B cell (primary cell): Measurements from ENCODE around the gene SLC39A1. TPM values are rescaled to one million over a fixed set of nuclear protein-coding genes. Genes with fewer than 3 reads are reported as not detected.
A peak's percentile ranks its signal among the peaks of the same experiment; 100 is the strongest.

ENCODE experiments used
- ATAC-seq: fragments of 200-7000 bp; cut with Tn5 transposase; one replicate; pipeline ENCODE4 v1.10.0; 2021; ENCODE audit warnings: low read depth, mild to moderate bottlenecking, moderate number of reproducible peaks, moderate library complexity
- CTCF ChIA-PET: fragments of 350-600 bp; sonication (Branson Sonifier 250); formaldehyde crosslinking; loops from one replicate; lab custom pipeline; 2021; ENCODE audit warnings: antibody characterized with exemption, inconsistent platforms; lab: Charles Lee
- POLR2A ChIA-PET: fragments of 350-600 bp; sonication (Branson Sonifier 250); formaldehyde crosslinking; loops from one replicate; lab custom pipeline; 2021; ENCODE audit warnings: antibody characterized with exemption; lab: Charles Lee
- DNase-seq: peaks from one replicate; pipeline ENCODE4 v3.0.0; 2013
- H2AFZ ChIP-seq: 2 replicates; pipeline ENCODE4 v1.6.1; 2012; ENCODE audit warnings: mild to moderate bottlenecking, low read depth, low read length; ENCODE audit not compliant: insufficient read depth, poor library complexity, severe bottlenecking
- H3K27ac ChIP-seq, 2 donors: 1 replicate in 1 of 2; 2 replicates in 1 of 2; pipeline ENCODE4 v1.5.1; 2012 to 2013; ENCODE audit warnings: low read length in 2 of 2, mild to moderate bottlenecking in 2 of 2, moderate library complexity in 1 of 2
- H3K27me3 ChIP-seq, 4 experiments: fragments of 200-600 bp in 1 of 4; sonication (generic) in 1 of 4; replicated peaks in 1 of 4; 1 replicate in 2 of 4; 2 replicates in 2 of 4; pipeline versions ENCODE4 v1.6.1 to v1.7.0; 2013 to 2016; ENCODE audit warnings: low read length in 3 of 4, mild to moderate bottlenecking in 2 of 4, mixed read lengths in 1 of 4, moderate library complexity in 1 of 4; ENCODE audit not compliant: insufficient read depth in 4 of 4, control insufficient read depth in 3 of 4; ENCODE audit errors: control extremely low read depth in 1 of 4
- H3K36me3 ChIP-seq, 2 experiments: replicated peaks in 1 of 2; 1 replicate in 1 of 2; 2 replicates in 1 of 2; pipeline versions ENCODE4 v1.6.1 to v1.7.1; 2013; ENCODE audit warnings: low read length in 1 of 2; ENCODE audit not compliant: insufficient read depth in 2 of 2, control insufficient read depth in 1 of 2; ENCODE audit errors: control extremely low read depth in 1 of 2, extremely low read depth in 1 of 2
- H3K4me1 ChIP-seq, 2 donors: fragments of 200-600 bp in 1 of 2; sonication (generic) in 1 of 2; 1 replicate in 1 of 2; 2 replicates in 1 of 2; pipeline versions ENCODE4 v1.5.1 to v1.6.1; 2013 to 2017; ENCODE audit warnings: low read length in 2 of 2; ENCODE audit not compliant: control insufficient read depth in 2 of 2, insufficient read depth in 2 of 2
- H3K4me2 ChIP-seq: replicated peaks from 2 replicates; pipeline ENCODE3; 2012; ENCODE audit warnings: mild to moderate bottlenecking, low read depth, low read length; ENCODE audit not compliant: poor library complexity, severe bottlenecking
- H3K4me3 ChIP-seq, 5 experiments: fragments of 200-600 bp in 1 of 5; sonication (generic) in 1 of 5; 1 replicate in 3 of 5; 2 replicates in 2 of 5; pipeline versions ENCODE4 v1.5.1 to v1.7.0; 2011 to 2016; ENCODE audit warnings: low read length in 4 of 5, mild to moderate bottlenecking in 4 of 5, low read depth in 2 of 5, control low read depth in 1 of 5, moderate library complexity in 1 of 5; ENCODE audit not compliant: insufficient read depth in 1 of 5; ENCODE audit errors: control extremely low read depth in 1 of 5, extremely low read depth in 1 of 5
- H3K79me2 ChIP-seq: fragments of 200-600 bp; sonication (generic); one replicate; pipeline ENCODE4 v1.6.0; 2016; ENCODE audit warnings: low read length; ENCODE audit not compliant: control insufficient read depth, insufficient read depth
- H3K9ac ChIP-seq: fragments of 200-600 bp; sonication (generic); 2 replicates; pipeline ENCODE4 v1.6.1; 2017; ENCODE audit warnings: mild to moderate bottlenecking, low read length, moderate library complexity
- H3K9me3 ChIP-seq, 3 donors: one replicate each; pipeline versions ENCODE4 v1.6.1 to v1.7.1; 2013; ENCODE audit warnings: low read length in 2 of 3; ENCODE audit not compliant: control insufficient read depth in 2 of 3, insufficient read depth in 1 of 3; ENCODE audit errors: control extremely low read depth in 1 of 3
- H4K20me1 ChIP-seq: 2 replicates; pipeline ENCODE4 v1.6.0; 2012; ENCODE audit warnings: mild to moderate bottlenecking, low read length; ENCODE audit not compliant: insufficient read depth, control insufficient read depth, poor library complexity, severe bottlenecking
- H3K27ac Mint-ChIP-seq: one replicate; pipeline ENCODE4 v1.8.0; 2021; ENCODE audit warnings: mixed read lengths
- H3K27me3 Mint-ChIP-seq: one replicate; pipeline ENCODE4 v1.8.0; 2021; ENCODE audit warnings: mixed read lengths
- H3K4me1 Mint-ChIP-seq: one replicate; pipeline ENCODE4 v1.8.0; 2021; ENCODE audit warnings: mixed read lengths
- H3K4me3 Mint-ChIP-seq: one replicate; pipeline ENCODE4 v1.8.0; 2021; ENCODE audit warnings: mixed read lengths
- H3K9me3 Mint-ChIP-seq: one replicate; pipeline ENCODE4 v1.8.0; 2022; ENCODE audit warnings: mixed read lengths; ENCODE audit not compliant: insufficient read depth
- EZH2 ChIP-seq: IDR thresholded peaks from 2 replicates; pipeline ENCODE4 v1.6.1; 2012; ENCODE audit warnings: borderline replicate concordance, low read depth, mild to moderate bottlenecking, moderate library complexity, low read length; ENCODE audit not compliant: insufficient read depth, poor library complexity, severe bottlenecking
- WGBS: methylation state at CpG from one replicate; pipeline ENCODE4 v1.1.5; 2013; ENCODE audit warnings: missing lambda C conversion rate; ENCODE audit not compliant: insufficient coverage; 5-methylcytosine and 5-hydroxymethylcytosine counted together
- intact Hi-C: fragments of 100-400 bp; cut with micrococcal nuclease; formaldehyde crosslinking; loops from one replicate; pipeline ENCODE4 v1.10.0; 2022
- polyA plus RNA-seq: library from polyadenylated mRNA; depleted of rRNA; stranded (reverse); fragments of >200 nt; gene quantifications from 2 replicates; pipeline ENCODE4 v1.2.3, GENCODE V29; 2012
- total RNA-seq, 2 donors: library from RNA; stranded (reverse); fragments of 120-200 nt in 1 of 2; gene quantifications; 1 replicate in 1 of 2; 2 replicates in 1 of 2; pipeline versions ENCODE4 v1.2.3 to v1.2.4, GENCODE V29; 2013 to 2022
- TF ChIP-seq, protein P1 (sequence below): fragments of 200-600 bp; IDR thresholded peaks from one replicate; pipeline ENCODE4 v1.8.0; 2022; ENCODE audit warnings: antibody characterized with exemption, mild to moderate bottlenecking

Gene SLC39A1
- total and polyA plus RNA-seq, 2 donors (not counting 1 experiment from before 2014, with no cell fraction given): 19.3 to 28.1 TPM

- Histone ChIP-seq H3K27ac (peak within 1 kb of the TSS; percentile 91 to 94), H2AFZ (peak within 1 kb of the TSS; percentile 93), H3K9ac (peak within 1 kb of the TSS; percentile 90), H3K9me3 (no peaks in the 10 kb centered on the region), H3K4me1 (peaks cover 43 to 51% of the 10 kb centered on the region in 2 donors), H3K4me3 (peak within 1 kb of the TSS; percentile 73 to 95 (median 90)), H3K79me2 (peaks cover 49% of the 10 kb centered on the region), H3K36me3 (no peaks in the 10 kb centered on the region), H3K4me2 (peak within 1 kb of the TSS; percentile 95), H3K27me3 (no peaks in the 10 kb centered on the region), H4K20me1 (no peaks in the 10 kb centered on the region)
- intact Hi-C loops: loop anchor here (1.0 kb wide), 4 partner anchors 9 to 44 kb away; partner anchors contain the start of genes CRTC2, DENND4B and JTB
- H3K27ac Mint-ChIP-seq: peak within 1 kb of the TSS; percentile 99
- H3K9me3 Mint-ChIP-seq: no peaks in the 10 kb centered on the region
- WGBS: under 1% methylated on average over 59 of the region's 60 CpGs
- ATAC-seq (peak; percentile 82), DNase-seq (peak; percentile 94)
- CTCF ChIA-PET: interaction anchor here (0.6 to 7.5 kb wide), 16 partner anchors 9 to 333 kb away, joined by 3 to 65 read pairs (median 4); partner anchors contain the start of genes CRTC2, DENND4B, GATAD2B and JTB
- no peaks in the 10 kb centered on the region for H3K27me3 Mint-ChIP-seq
- POLR2A ChIA-PET: interaction anchor here (0.6 to 5.3 kb wide), 14 partner anchors 10 to 333 kb away, joined by 3 to 64 read pairs (median 4); partner anchors contain the start of genes CHTOP, CRTC2, DENND4B and GATAD2B
- no peak for TF ChIP-seq EZH2
- TF ChIP-seq, protein P1, sequence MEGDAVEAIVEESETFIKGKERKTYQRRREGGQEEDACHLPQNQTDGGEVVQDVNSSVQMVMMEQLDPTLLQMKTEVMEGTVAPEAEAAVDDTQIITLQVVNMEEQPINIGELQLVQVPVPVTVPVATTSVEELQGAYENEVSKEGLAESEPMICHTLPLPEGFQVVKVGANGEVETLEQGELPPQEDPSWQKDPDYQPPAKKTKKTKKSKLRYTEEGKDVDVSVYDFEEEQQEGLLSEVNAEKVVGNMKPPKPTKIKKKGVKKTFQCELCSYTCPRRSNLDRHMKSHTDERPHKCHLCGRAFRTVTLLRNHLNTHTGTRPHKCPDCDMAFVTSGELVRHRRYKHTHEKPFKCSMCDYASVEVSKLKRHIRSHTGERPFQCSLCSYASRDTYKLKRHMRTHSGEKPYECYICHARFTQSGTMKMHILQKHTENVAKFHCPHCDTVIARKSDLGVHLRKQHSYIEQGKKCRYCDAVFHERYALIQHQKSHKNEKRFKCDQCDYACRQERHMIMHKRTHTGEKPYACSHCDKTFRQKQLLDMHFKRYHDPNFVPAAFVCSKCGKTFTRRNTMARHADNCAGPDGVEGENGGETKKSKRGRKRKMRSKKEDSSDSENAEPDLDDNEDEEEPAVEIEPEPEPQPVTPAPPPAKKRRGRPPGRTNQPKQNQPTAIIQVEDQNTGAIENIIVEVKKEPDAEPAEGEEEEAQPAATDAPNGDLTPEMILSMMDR: peak; percentile 39
- peak within 1 kb of the TSS; percentile 98 for H3K4me3 Mint-ChIP-seq
- H3K4me1 Mint-ChIP-seq: peaks cover 49% of the 10 kb centered on the region
Measured at GRCh38 chr1:153967107-153967999, 4.0 kb upstream of the SLC39A1 start, which contains the start of gene CREB3L4. CREB3L4 (plus strand) TSS chr1:153967902; CDS start chr1:153968526, 624 bp downstream.
